Upper lobe of right lung (tissue), 1 donor: ENCODE data around the gene AUNIP. TPM values are rescaled to one million over a fixed set of nuclear protein-coding genes. Genes with fewer than 3 reads are reported as not detected.

ENCODE experiments used
- ATAC-seq: fragments of 200-7000 bp; cut with Tn5 transposase; one replicate; pipeline ENCODE4 v1.9.1; 2020; ENCODE audit warnings: mild to moderate bottlenecking, moderate library complexity
- DNase-seq: peaks from one replicate; pipeline ENCODE4 v3.0.0-alpha.2; 2020
- H3K27ac ChIP-seq: fragments of 200-600 bp; one replicate; pipeline ENCODE4 v1.8.0; 2022
- H3K27me3 ChIP-seq: fragments of 200-600 bp; one replicate; pipeline ENCODE4 v1.8.0; 2022; ENCODE audit warnings: mild to moderate bottlenecking
- H3K36me3 ChIP-seq: fragments of 200-600 bp; one replicate; pipeline ENCODE4 v1.8.0; 2022
- H3K4me1 ChIP-seq: fragments of 200-600 bp; one replicate; pipeline ENCODE4 v1.8.0; 2022
- H3K4me3 ChIP-seq: fragments of 200-600 bp; one replicate; pipeline ENCODE4 v1.8.0; 2022; ENCODE audit warnings: mild to moderate bottlenecking
- H3K9me3 ChIP-seq: fragments of 200-600 bp; one replicate; pipeline ENCODE4 v1.8.0; 2022
- intact Hi-C: fragments of 100-400 bp; cut with DNase I; formaldehyde crosslinking; loops from one replicate; pipeline ENCODE4 v1.11.0; 2022
- total RNA-seq: library from RNA; stranded (reverse); fragmentation: NEBNext Ultra II Directional; extraction: Animal tissue kit (Norgen Biotek cat#: 25700); gene quantifications from one replicate; pipeline ENCODE4 v1.2.1, GENCODE V29; 2021
- TF ChIP-seq, protein P1 (sequence below): fragments of 200-600 bp; IDR thresholded peaks from one replicate; pipeline ENCODE4 v1.8.0; 2022; ENCODE audit warnings: antibody characterized with exemption
- donor health status: DM: no; HTN: yes; CAD: no; lungs with severe emphysema.

The AUNIP gene
- total RNA-seq, 1 donor from 2014 or later: not detected

DNA sequence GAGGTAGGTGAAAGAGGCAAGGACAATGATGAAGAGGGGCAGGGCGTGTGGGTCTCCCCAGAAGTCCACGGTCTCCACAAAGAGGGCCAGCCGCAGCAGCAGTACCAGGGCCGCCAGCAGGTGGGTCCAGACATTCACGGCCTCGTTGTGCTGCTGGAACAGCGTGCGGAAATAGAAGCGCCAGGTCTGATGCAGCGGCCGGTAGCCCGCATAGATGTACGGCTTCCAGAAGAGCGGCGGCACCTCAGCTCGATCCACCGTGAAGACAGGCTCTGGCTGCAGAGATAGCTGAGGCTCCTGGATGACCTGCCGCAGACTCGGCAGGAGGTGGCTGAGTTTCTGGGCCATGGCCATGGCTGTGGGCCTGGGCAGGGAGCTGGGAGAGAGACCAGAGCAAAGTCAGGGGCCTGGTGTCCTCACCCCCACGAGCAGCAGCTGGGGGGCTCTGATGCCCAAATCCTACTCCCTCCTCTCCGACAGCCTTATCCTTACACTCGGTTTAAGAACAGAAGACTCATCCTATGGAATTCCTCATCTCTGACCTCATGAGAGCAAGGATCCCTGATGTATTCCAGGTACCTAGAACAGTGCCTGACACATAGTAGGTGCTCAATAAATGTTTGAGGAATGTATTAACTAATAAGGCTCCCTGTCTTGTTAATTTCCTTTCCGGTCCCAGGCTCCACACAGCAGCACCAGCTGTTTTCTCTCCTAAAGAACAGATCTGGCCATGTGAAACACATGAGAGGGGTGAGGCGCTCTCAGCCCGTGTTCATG is 4.4 kb upstream of the AUNIP start:
- no peaks in the 10 kb centered on the region for H3K27me3 ChIP-seq
- TF ChIP-seq, protein P1, sequence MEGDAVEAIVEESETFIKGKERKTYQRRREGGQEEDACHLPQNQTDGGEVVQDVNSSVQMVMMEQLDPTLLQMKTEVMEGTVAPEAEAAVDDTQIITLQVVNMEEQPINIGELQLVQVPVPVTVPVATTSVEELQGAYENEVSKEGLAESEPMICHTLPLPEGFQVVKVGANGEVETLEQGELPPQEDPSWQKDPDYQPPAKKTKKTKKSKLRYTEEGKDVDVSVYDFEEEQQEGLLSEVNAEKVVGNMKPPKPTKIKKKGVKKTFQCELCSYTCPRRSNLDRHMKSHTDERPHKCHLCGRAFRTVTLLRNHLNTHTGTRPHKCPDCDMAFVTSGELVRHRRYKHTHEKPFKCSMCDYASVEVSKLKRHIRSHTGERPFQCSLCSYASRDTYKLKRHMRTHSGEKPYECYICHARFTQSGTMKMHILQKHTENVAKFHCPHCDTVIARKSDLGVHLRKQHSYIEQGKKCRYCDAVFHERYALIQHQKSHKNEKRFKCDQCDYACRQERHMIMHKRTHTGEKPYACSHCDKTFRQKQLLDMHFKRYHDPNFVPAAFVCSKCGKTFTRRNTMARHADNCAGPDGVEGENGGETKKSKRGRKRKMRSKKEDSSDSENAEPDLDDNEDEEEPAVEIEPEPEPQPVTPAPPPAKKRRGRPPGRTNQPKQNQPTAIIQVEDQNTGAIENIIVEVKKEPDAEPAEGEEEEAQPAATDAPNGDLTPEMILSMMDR: no peak
- H3K4me1 ChIP-seq: peaks cover 5% of the 10 kb centered on the region
- H3K9me3 ChIP-seq: no peaks in the 10 kb centered on the region
- H3K36me3 ChIP-seq: no peaks in the 10 kb centered on the region
- intact Hi-C loops: no loop called here
- H3K4me3 ChIP-seq: no peak overlapping the region
- no peak for ATAC-seq
- H3K27ac ChIP-seq: no peak overlapping the region
- DNase-seq: no peak

DNA sequence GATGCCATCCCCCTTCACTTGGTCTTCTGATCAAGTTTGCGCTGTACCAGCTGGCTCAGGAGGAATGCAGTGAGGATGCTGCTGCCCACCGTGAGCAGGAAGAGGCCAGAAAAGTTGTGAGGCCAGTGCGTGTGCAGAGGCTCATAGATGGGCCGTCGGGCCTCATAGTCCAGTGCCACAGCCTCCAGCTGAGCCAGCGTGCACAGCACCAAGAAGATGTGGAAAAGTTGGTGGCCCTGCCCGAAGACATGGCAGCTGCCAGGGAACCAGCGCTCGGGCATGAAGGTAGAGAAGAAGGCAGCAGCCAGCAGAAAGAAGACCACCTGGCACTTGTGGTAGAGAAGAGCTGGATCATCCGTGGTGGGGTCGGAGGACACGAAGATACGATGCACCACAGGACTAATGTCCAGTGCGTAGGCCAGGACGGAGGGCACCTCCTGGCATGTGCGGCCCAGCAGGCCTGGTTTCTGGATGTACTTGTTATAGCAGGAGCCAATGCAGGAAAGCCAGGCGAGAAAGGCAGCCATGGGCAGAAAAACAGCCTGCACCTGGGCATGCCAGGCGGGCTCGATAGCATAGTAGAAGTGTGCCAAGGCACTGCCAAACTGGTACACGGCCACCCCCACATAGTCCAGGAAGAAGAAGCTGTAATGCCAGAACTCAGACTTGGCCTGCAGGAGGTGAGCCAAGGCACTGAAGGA is 3.7 kb upstream of the AUNIP start:
- ATAC-seq (no peak), DNase-seq (no peak)
- intact Hi-C loops: no loop called here
- Histone ChIP-seq H3K27me3 (no peaks in the 10 kb centered on the region), H3K27ac (no peak overlapping the region), H3K4me1 (peaks cover 5% of the 10 kb centered on the region), H3K9me3 (no peaks in the 10 kb centered on the region), H3K36me3 (no peaks in the 10 kb centered on the region), H3K4me3 (no peak overlapping the region)
- TF ChIP-seq, protein P1: no peak

DNA sequence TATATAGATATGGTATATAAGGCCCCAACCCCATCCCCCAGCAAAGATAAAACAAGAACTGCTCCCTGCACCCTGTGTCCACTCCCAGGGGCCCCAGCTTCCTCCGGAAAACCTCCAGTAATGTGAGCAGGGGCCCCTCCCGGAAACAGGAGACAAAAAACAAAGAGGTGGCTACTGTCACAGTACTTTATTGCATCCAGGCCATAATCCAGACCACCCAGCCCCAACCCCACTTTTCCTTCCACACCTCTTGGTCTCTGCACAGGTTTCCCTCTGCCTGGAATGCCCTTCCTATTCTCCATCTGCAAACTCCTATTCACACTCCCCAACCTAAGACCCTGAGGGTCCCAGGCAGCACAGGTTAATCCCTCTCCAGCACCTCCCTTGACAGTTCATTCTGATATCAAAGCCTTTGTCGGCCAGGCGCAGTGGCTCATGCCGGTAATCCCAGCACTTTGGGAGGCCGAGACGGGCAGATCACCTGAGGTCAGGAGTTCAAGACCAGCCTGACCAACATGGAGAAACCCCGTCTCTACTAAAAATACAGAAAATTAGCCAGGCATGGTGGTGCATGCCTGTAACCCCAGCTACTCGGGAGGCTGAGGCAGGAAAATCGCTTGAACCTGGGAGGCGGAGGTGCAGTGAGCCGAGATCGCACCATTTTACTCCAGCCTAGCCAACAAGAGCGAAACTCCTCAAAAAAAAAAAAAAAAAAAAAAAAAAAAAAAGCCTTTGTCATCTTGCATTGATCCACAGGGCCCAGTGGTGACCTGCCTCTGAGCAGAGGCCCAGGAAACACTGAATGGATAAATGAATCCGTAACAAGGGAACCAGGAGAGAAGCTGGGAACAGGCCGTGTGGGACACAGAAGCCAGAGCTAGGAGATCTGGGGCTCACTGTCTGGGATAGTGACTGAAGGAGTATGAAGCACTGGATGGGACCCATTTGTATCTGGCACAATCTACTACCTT is 2.3 kb upstream of the AUNIP start:
- Histone ChIP-seq H3K27me3 (no peaks in the 10 kb centered on the region), H3K9me3 (no peaks in the 10 kb centered on the region), H3K4me1 (peaks cover 5% of the 10 kb centered on the region), H3K36me3 (no peaks in the 10 kb centered on the region), H3K4me3 (no peak overlapping the region), H3K27ac (no peak overlapping the region)
- no peak for DNase-seq
- no peak for ATAC-seq
- intact Hi-C loops: no loop called here
- TF ChIP-seq, protein P1: no peak

DNA sequence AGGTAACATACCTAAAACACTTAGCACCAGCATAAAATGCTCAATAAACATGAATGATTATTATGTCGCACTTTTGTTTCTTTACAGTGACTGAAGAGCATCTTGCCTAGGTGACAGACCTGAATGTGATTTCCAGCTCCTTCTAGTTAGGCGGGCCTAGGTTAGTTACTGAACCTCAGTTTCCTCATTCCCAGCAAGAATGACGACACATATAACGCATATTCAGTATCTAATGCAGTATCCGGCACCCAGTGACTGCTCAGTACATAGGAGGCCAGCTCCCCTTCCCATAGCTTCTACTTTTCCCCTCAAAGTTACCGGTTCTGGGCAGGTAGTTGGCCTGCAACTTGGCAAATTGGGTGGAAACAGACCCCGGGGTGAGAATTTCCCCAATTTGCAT is 763 bp downstream of the AUNIP start:
- Histone ChIP-seq H3K27me3 (no peaks in the 10 kb centered on the region), H3K4me3 (peak overlapping the region; percentile 64), H3K36me3 (no peaks in the 10 kb centered on the region), H3K27ac (no peak overlapping the region), H3K9me3 (no peaks in the 10 kb centered on the region), H3K4me1 (peaks cover 5% of the 10 kb centered on the region)
- intact Hi-C loops: no loop called here
- TF ChIP-seq, protein P1: no peak
- DNase-seq: no peak
- ATAC-seq: no peak

DNA sequence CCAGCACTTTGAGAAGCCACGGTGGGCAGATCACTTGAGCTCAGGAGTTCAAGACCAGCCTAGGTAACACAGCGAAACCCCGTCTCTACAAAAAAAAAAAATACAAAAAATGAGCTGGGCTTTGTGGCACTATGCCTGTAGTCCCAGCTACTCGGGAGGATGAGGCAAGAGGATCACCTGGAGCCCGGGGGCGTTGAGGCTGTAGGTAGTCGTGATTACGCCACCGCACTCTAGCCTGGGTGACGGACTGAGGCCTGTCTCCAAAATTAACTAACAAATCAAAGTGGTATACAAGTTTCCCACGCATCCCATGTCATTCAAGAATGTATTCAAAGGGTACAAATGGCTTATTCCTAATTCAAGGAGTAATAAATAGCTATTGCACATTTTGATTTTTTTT is 2.4 kb downstream of the AUNIP start:
- H3K27ac ChIP-seq: no peak overlapping the region
- intact Hi-C loops: no loop called here
- H3K4me1 ChIP-seq: peaks cover 5% of the 10 kb centered on the region
- ATAC-seq (no peak), DNase-seq (no peak)
- no peaks in the 10 kb centered on the region for H3K9me3 ChIP-seq
- TF ChIP-seq, protein P1: no peak
- no peaks in the 10 kb centered on the region for H3K36me3 ChIP-seq
- no peaks in the 10 kb centered on the region for H3K27me3 ChIP-seq
- H3K4me3 ChIP-seq: no peak overlapping the region
